NB4 (cell line): Measurements from ENCODE around the gene ZNF407.
A peak's percentile ranks its signal among the peaks of the same experiment; 100 is the strongest.

Experiments
- DNase-seq: peaks from one replicate; pipeline ENCODE4 v3.0.0; 2010; ENCODE audit warnings: low read depth
- H3K4me3 ChIP-seq: one replicate; pipeline ENCODE4 v1.5.1; 2011; ENCODE audit warnings: mild to moderate bottlenecking, low read depth, low read length, moderate library complexity
- MYC ChIP-seq: IDR thresholded peaks from 2 replicates; pipeline ENCODE4 v1.6.1; 2011; ENCODE audit warnings: low read depth, low read length
- POLR2A ChIP-seq: IDR thresholded peaks from 2 replicates; pipeline ENCODE4 v1.6.1; 2011; ENCODE audit warnings: mild to moderate bottlenecking; ENCODE audit not compliant: insufficient read length; ENCODE audit errors: extremely low read depth
- TF ChIP-seq, protein P1 (sequence below): IDR thresholded peaks from one replicate; pipeline ENCODE4 v1.5.1; 2012; ENCODE audit warnings: low read depth, low read length
- TF ChIP-seq, protein P2 (sequence below): IDR thresholded peaks from 2 replicates; pipeline ENCODE4 v1.6.1; 2011; ENCODE audit warnings: low read depth, low read length

Gene ZNF407

DNA sequence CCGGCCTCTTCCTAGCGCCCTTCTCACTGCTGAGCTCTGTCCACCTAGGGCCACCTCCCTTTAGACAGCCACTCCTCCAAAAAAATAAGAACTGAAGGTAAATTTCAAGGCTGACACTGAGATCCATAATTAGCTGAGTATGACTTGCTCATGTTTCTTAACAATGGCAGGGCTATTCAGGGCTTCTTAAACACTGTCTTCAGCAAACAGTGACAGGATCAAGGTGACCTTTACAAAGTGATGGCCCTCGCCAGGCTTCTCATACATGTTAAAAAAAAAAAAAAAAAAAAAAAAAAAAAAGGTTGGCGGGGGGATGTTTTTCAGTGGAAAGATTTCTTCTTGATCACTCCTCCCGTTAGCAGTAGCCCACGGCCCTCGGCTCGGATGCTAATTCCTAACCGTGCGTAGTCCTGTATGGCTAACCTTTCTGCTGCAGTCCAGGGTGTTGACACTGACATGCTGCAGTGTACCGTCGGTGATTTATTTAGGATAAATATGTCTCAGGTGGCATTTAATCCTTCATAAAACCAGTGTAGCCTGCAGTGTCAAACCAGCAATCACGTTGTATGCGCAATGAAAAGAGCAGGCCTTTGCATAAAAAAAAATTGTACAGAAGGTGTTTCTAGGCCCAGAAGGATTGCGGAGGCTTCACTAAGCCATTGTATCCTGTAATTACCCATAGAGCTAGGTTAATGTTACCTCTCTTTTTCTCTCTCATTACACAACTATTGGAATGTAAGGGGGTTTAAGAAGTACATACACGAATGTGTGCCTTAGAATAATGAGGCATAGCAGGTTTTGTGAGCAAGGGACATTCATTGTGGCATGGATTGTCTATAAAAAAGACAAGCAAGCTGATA is 468.6 kb downstream of the ZNF407 start:
- DNase-seq = no peak
- TF ChIP-seq, protein P1, sequence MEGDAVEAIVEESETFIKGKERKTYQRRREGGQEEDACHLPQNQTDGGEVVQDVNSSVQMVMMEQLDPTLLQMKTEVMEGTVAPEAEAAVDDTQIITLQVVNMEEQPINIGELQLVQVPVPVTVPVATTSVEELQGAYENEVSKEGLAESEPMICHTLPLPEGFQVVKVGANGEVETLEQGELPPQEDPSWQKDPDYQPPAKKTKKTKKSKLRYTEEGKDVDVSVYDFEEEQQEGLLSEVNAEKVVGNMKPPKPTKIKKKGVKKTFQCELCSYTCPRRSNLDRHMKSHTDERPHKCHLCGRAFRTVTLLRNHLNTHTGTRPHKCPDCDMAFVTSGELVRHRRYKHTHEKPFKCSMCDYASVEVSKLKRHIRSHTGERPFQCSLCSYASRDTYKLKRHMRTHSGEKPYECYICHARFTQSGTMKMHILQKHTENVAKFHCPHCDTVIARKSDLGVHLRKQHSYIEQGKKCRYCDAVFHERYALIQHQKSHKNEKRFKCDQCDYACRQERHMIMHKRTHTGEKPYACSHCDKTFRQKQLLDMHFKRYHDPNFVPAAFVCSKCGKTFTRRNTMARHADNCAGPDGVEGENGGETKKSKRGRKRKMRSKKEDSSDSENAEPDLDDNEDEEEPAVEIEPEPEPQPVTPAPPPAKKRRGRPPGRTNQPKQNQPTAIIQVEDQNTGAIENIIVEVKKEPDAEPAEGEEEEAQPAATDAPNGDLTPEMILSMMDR = no peak
- no peak for TF ChIP-seq MYC
- TF ChIP-seq, protein P2, sequence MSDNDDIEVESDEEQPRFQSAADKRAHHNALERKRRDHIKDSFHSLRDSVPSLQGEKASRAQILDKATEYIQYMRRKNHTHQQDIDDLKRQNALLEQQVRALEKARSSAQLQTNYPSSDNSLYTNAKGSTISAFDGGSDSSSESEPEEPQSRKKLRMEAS = no peak
- H3K4me3 ChIP-seq = no peak overlapping the region

DNA sequence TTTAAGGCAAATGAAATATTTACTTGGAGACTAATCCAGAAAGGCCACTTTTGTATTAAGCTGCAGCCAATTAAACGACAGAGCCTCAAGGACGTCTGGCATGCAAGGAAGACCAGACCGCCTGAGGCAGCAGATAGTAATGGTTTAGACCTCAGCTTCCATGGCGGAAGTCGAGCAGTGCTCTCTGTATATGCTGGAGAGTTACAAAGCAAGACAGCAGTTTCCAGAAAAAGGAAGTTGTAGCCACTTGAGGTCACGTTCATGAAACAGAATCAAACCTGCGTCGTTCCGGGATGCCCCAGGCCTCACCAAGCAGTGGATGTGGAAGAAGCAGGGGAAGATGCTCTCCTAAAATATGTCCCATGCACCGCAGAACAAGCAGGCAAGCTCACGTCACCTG is 469.3 kb downstream of the ZNF407 start:
- DNase-seq = peak; percentile 25
- no peak overlapping the region for H3K4me3 ChIP-seq
- TF ChIP-seq POLR2A (no peak), MYC (no peak)
- TF ChIP-seq, protein P2 = no peak
- TF ChIP-seq, protein P1 = no peak

DNA sequence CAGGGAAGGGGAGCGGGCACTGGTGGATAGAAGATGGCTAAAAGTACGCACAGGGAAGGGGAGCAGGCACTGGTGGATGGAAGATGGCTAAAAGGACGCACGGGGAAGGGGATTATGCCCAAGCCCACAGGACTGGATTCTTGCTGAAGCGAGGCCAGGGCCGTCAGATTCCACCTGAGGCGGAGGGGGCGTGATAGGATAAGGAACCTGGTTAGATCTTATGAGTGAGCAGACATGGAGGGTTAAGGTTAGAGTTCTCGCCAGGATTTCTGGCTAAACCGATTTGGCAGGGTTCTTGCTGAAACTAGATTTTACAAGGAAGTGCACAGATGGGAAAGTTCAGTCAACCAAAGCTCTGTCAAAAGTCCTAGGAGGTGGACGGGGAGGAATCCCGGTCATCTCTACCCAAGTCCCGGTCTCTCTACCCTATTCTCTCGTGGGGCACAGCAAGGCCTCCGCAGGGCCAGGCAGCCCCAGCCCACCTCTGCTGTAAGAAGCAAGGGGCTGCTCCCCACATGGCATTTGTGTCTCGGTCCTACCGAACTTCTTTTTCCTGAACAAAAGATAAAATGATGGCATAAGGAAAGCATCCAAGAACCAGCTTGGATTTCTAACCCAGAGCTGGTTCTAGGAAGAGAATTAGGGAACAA is 470.5 kb downstream of the ZNF407 start:
- H3K4me3 ChIP-seq = no peak overlapping the region
- TF ChIP-seq POLR2A (no peak), MYC (no peak)
- TF ChIP-seq, protein P1 = no peak
- TF ChIP-seq, protein P2 = no peak
- DNase-seq = no peak

DNA sequence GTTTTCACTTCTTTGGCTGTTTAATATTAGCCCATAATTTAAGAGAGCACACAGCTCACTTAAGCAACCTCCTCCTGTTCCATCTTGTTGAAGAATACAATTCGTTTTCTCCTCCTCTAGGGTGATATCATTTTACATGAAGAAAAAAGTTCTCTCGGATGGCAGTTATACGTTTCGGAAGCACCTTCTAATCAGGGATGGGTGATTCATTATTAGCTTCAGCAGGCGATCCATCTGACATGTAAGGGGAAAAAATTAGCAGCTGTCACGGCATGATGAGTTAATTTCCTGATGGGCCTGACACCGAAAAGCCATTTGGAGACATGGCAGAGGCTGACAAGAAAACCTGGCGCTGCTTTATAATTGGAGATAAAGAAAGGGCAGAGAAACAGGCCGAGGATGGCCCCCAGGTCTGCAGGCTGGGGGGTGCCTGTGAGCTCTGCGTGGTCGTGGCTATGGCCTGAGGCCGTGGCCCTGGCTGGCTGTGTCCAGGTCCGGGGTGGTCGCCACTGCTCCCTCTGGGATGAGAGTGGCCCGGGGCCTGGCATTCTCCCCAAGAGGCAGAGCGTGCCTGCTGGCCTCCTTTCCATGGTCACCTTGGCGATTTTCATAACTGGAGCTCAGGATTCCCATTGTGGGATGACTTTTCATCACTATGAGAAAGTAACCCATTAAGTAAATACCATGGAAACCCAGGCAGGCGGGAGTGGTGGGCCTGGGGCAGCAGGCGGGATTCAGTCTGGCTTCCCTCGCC is 471.2 kb downstream of the ZNF407 start:
- TF ChIP-seq, protein P1 = no peak
- TF ChIP-seq, protein P2 = no peak
- TF ChIP-seq POLR2A = no peak
- TF ChIP-seq MYC = no peak
- DNase-seq = no peak
- H3K4me3 ChIP-seq = no peak overlapping the region

DNA sequence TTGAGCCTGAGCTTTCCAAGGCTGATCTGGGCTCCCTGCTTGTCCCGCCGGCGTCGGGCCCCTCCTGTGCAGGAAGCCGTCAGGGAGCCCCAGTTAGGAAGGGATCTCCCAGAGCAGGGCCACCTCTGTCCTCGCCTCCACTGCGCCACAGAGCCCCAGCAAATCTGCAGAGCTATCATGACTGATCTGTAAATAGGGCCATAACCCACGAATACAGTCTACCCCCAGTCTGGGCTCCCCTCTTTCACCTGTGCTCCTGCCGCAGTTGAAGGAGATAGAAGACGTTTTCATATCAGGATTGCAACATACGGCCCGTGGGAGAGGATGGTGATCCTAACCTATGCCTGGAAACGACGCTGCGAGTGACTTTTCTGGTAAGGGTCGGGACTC is 472.6 kb downstream of the ZNF407 start:
- no peak for TF ChIP-seq POLR2A
- TF ChIP-seq, protein P2 = no peak
- TF ChIP-seq MYC = no peak
- TF ChIP-seq, protein P1 = no peak
- peak; percentile 25 for DNase-seq
- H3K4me3 ChIP-seq = peak overlapping the region; percentile 44
